ENCODE measurements around the gene BAZ2B.

The BAZ2B gene

GRCh38 chr2:159606287-159606686 lies 10.1 kb downstream of the BAZ2B start:
- no peaks in the 10 kb centered on the region for H3K36me3 Mint-ChIP-seq
- no peak overlapping the region for H3K4me3 Mint-ChIP-seq
- H3K9me3 Mint-ChIP-seq (ENCODE audit: low read depth), result no peaks in the 10 kb centered on the region
- no peak overlapping the region for H3K27ac Mint-ChIP-seq
- H3K4me1 Mint-ChIP-seq (ENCODE audit: low read depth), result no peaks in the 10 kb centered on the region
- H3K27me3 Mint-ChIP-seq, result no peaks in the 10 kb centered on the region

GRCh38 chr2:159605441-159606178 lies 10.7 kb downstream of the BAZ2B start:
- Mint-ChIP-seq H3K27me3 (no peaks in the 10 kb centered on the region), H3K4me3 (no peak overlapping the region), H3K36me3 (no peaks in the 10 kb centered on the region), H3K4me1 (ENCODE audit: low read depth) (no peaks in the 10 kb centered on the region), H3K27ac (no peak overlapping the region), H3K9me3 (ENCODE audit: low read depth) (no peaks in the 10 kb centered on the region)

- Mint-ChIP-seq H3K27me3 (no peaks in the 10 kb centered on the region), H3K4me3 (no peak overlapping the region), H3K9me3 (ENCODE audit: low read depth) (no peaks in the 10 kb centered on the region), H3K36me3 (no peaks in the 10 kb centered on the region), H3K4me1 (ENCODE audit: low read depth) (no peaks in the 10 kb centered on the region), H3K27ac (no peak overlapping the region)
Measured at GRCh38 chr2:159604159-159604558, 12.2 kb downstream of the BAZ2B start.

GRCh38 chr2:159600752-159601151 lies 15.6 kb downstream of the BAZ2B start:
- Mint-ChIP-seq H3K27ac (no peak overlapping the region), H3K9me3 (ENCODE audit: low read depth) (no peaks in the 10 kb centered on the region), H3K4me1 (ENCODE audit: low read depth) (no peaks in the 10 kb centered on the region), H3K27me3 (no peaks in the 10 kb centered on the region), H3K36me3 (peaks cover 3% of the 10 kb centered on the region), H3K4me3 (no peak overlapping the region)

- Mint-ChIP-seq H3K4me3 (no peak overlapping the region), H3K27ac (no peak overlapping the region), H3K4me1 (ENCODE audit: low read depth) (no peaks in the 10 kb centered on the region)
Measured at GRCh38 chr2:159595410-159596046, 20.8 kb downstream of the BAZ2B start.

GRCh38 chr2:159592441-159592840 lies 23.9 kb downstream of the BAZ2B start:
- H3K27me3 Mint-ChIP-seq, result no peaks in the 10 kb centered on the region
- no peaks in the 10 kb centered on the region for H3K9me3 Mint-ChIP-seq (ENCODE audit: low read depth)
- no peaks in the 10 kb centered on the region for H3K4me1 Mint-ChIP-seq (ENCODE audit: low read depth)
- no peak overlapping the region for H3K4me3 Mint-ChIP-seq
- no peak overlapping the region for H3K27ac Mint-ChIP-seq
- no peaks in the 10 kb centered on the region for H3K36me3 Mint-ChIP-seq

More at GRCh38 chr2:159595410-159596046, 20.8 kb downstream of the BAZ2B start:
- H3K36me3 Mint-ChIP-seq, result peaks cover 3% of the 10 kb centered on the region
- H3K9me3 Mint-ChIP-seq (ENCODE audit: low read depth), result no peaks in the 10 kb centered on the region
- H3K27me3 Mint-ChIP-seq, result no peaks in the 10 kb centered on the region

- Mint-ChIP-seq H3K27me3 (no peaks in the 10 kb centered on the region), H3K4me1 (ENCODE audit: low read depth) (no peaks in the 10 kb centered on the region), H3K4me3 (no peak overlapping the region), H3K27ac (no peak overlapping the region), H3K9me3 (ENCODE audit: low read depth) (no peaks in the 10 kb centered on the region), H3K36me3 (no peaks in the 10 kb centered on the region)
Measured at GRCh38 chr2:159591221-159591620, 25.1 kb downstream of the BAZ2B start.

- H3K27me3 Mint-ChIP-seq, result no peaks in the 10 kb centered on the region
- H3K27ac Mint-ChIP-seq, result no peak overlapping the region
- no peak overlapping the region for H3K4me3 Mint-ChIP-seq
- no peaks in the 10 kb centered on the region for H3K9me3 Mint-ChIP-seq (ENCODE audit: low read depth)
- no peaks in the 10 kb centered on the region for H3K4me1 Mint-ChIP-seq (ENCODE audit: low read depth)
- no peaks in the 10 kb centered on the region for H3K36me3 Mint-ChIP-seq
Measured at GRCh38 chr2:159589286-159589685, 27.1 kb downstream of the BAZ2B start.

GRCh38 chr2:159586034-159586433 lies 30.3 kb downstream of the BAZ2B start:
- H3K36me3 Mint-ChIP-seq, result peaks cover 2% of the 10 kb centered on the region
- no peak overlapping the region for H3K27ac Mint-ChIP-seq
- H3K4me1 Mint-ChIP-seq (ENCODE audit: low read depth), result no peaks in the 10 kb centered on the region
- no peaks in the 10 kb centered on the region for H3K27me3 Mint-ChIP-seq
- no peaks in the 10 kb centered on the region for H3K9me3 Mint-ChIP-seq (ENCODE audit: low read depth)
- H3K4me3 Mint-ChIP-seq, result no peak overlapping the region

GRCh38 chr2:159585622-159586021 lies 30.7 kb downstream of the BAZ2B start:
- no peaks in the 10 kb centered on the region for H3K27me3 Mint-ChIP-seq
- no peaks in the 10 kb centered on the region for H3K9me3 Mint-ChIP-seq (ENCODE audit: low read depth)
- H3K27ac Mint-ChIP-seq, result no peak overlapping the region
- no peak overlapping the region for H3K4me3 Mint-ChIP-seq
- H3K36me3 Mint-ChIP-seq, result peaks cover 2% of the 10 kb centered on the region
- H3K4me1 Mint-ChIP-seq (ENCODE audit: low read depth), result no peaks in the 10 kb centered on the region

- Mint-ChIP-seq H3K9me3 (ENCODE audit: low read depth) (no peaks in the 10 kb centered on the region), H3K27me3 (no peaks in the 10 kb centered on the region), H3K27ac (no peak overlapping the region), H3K4me1 (ENCODE audit: low read depth) (no peaks in the 10 kb centered on the region), H3K36me3 (peaks cover 6% of the 10 kb centered on the region), H3K4me3 (no peak overlapping the region)
Measured at GRCh38 chr2:159584796-159585195, 31.6 kb downstream of the BAZ2B start.

GRCh38 chr2:159573846-159574606 lies 42.3 kb downstream of the BAZ2B start:
- peaks cover 8% of the 10 kb centered on the region for H3K9me3 Mint-ChIP-seq (ENCODE audit: low read depth)
- no peak overlapping the region for H3K27ac Mint-ChIP-seq
- H3K36me3 Mint-ChIP-seq, result peaks cover 19% of the 10 kb centered on the region
- no peaks in the 10 kb centered on the region for H3K4me1 Mint-ChIP-seq (ENCODE audit: low read depth)
- no peak overlapping the region for H3K4me3 Mint-ChIP-seq
- no peaks in the 10 kb centered on the region for H3K27me3 Mint-ChIP-seq

- Mint-ChIP-seq H3K27me3 (no peaks in the 10 kb centered on the region), H3K9me3 (ENCODE audit: low read depth) (peaks cover 8% of the 10 kb centered on the region), H3K27ac (no peak overlapping the region), H3K4me3 (no peak overlapping the region), H3K4me1 (ENCODE audit: low read depth) (no peaks in the 10 kb centered on the region), H3K36me3 (peaks cover 15% of the 10 kb centered on the region)
Measured at GRCh38 chr2:159573294-159573693, 43.1 kb downstream of the BAZ2B start.

- H3K4me1 Mint-ChIP-seq (ENCODE audit: low read depth), result no peaks in the 10 kb centered on the region
- no peak overlapping the region for H3K27ac Mint-ChIP-seq
- peaks cover 8% of the 10 kb centered on the region for H3K9me3 Mint-ChIP-seq (ENCODE audit: low read depth)
- H3K27me3 Mint-ChIP-seq, result no peaks in the 10 kb centered on the region
- H3K4me3 Mint-ChIP-seq, result no peak overlapping the region
- peaks cover 15% of the 10 kb centered on the region for H3K36me3 Mint-ChIP-seq
Measured at GRCh38 chr2:159572459-159572858, 43.9 kb downstream of the BAZ2B start.

- no peaks in the 10 kb centered on the region for H3K27me3 Mint-ChIP-seq
- no peak overlapping the region for H3K27ac Mint-ChIP-seq
- no peak overlapping the region for H3K4me3 Mint-ChIP-seq
- peaks cover 15% of the 10 kb centered on the region for H3K36me3 Mint-ChIP-seq
- H3K4me1 Mint-ChIP-seq (ENCODE audit: low read depth), result no peaks in the 10 kb centered on the region
- peaks cover 8% of the 10 kb centered on the region for H3K9me3 Mint-ChIP-seq (ENCODE audit: low read depth)
Measured at GRCh38 chr2:159571540-159572260, 44.6 kb downstream of the BAZ2B start.

All from activated naive CD8-positive, alpha-beta T cell (primary cell).